ENCODE results near the gene INA. TPM values are rescaled to one million over a fixed set of nuclear protein-coding genes. Genes with fewer than 3 reads are reported as not detected.

Gene INA
- polyA plus RNA-seq, 1 experiment, result 8.5 TPM

DNA sequence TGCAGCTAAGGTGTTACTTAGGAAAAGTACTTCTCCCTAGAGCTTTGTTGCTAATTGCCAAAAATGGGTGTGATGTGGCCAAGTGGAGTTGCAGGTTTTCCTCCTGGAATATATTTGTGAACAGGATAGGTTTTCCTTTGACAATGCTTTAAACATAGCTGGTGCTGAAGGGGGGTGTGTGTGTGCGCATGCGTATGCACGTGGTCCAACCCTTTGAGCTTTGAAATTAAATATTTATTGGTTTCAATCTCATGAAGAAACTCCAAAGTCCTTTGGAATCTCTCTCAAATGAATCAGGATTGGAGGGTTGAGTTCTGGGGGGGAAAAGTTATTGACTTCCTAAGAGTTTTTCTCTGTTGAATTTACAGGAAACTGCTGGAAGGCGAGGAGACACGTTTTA is 11.1 kb downstream of the INA start:
- Histone ChIP-seq H3K36me3 (ENCODE audit: control insufficient read depth, insufficient read depth, low read length) (no peaks in the 10 kb centered on the region), H3K4me3 (ENCODE audit: low read depth, low read length) (no peak overlapping the region), H3K27me3 (ENCODE audit: control insufficient read depth, insufficient read depth, low read length) (no peaks in the 10 kb centered on the region; the same call in 1 of the 2 replicates)
- no peak for TF ChIP-seq CTCF (IDR thresholded peaks at IDR 0.05; ENCODE audit: insufficient read depth, low read depth, low read length)
- DNase-seq (ENCODE audit: low read depth), result no peak
- CTCF ChIA-PET, result no interaction called here
- POLR2A ChIA-PET, result interaction anchor here (1.2 kb wide), 1 partner anchor 44 kb away, joined by 3 read pairs; no protein-coding TSS in a partner anchor

DNA sequence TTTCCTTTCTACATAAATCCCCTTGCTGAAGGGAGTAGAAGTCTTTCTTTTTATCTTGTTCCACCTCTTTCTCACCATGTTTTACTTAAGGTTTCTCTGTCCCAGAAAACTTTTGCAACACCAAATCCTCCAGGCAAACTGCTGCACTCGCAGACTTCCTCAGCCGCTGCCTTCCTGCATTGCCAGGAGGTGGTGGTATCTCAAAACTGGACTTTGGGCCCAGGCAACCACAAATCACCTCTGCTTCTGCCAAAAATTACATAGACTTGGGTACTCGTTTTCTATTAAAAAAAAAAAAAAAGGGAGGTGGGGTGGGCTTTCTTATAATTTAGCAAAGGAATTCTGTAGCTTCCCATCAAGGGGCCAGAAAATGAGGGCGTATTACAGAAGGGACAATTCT is 14.7 kb downstream of the INA start:
- no peaks in the 10 kb centered on the region for H3K36me3 ChIP-seq (ENCODE audit: control insufficient read depth, insufficient read depth, low read length)
- TF ChIP-seq CTCF (IDR thresholded peaks at IDR 0.05; ENCODE audit: insufficient read depth, low read depth, low read length), result no peak
- no peak overlapping the region for H3K4me3 ChIP-seq (ENCODE audit: low read depth, low read length)
- ChIA-PET POLR2A (interaction anchor here (0.6 kb wide), 1 partner anchor 188 kb away, joined by 7 read pairs; no protein-coding TSS in a partner anchor), CTCF (interaction anchor here (0.9 to 1.4 kb wide), 2 partner anchors 18 to 47 kb away, joined by 3 read pairs; no protein-coding TSS in a partner anchor)
- no peaks in the 10 kb centered on the region; the same call in 1 of the 2 replicates for H3K27me3 ChIP-seq (ENCODE audit: control insufficient read depth, insufficient read depth, low read length)
- no peak for DNase-seq (ENCODE audit: low read depth)

- no peaks in the 10 kb centered on the region for H3K36me3 ChIP-seq (ENCODE audit: control insufficient read depth, insufficient read depth, low read length)
- CTCF ChIA-PET, result interaction anchor here (0.6 to 1.2 kb wide), 5 partner anchors 9 to 113 kb away, joined by 3 read pairs; no protein-coding TSS in a partner anchor
- H3K4me3 ChIP-seq (ENCODE audit: low read depth, low read length), result no peak overlapping the region
- peak; percentile 69 for DNase-seq (ENCODE audit: low read depth)
- no peaks in the 10 kb centered on the region for H3K27me3 ChIP-seq (ENCODE audit: control insufficient read depth, insufficient read depth, low read length)
- POLR2A ChIA-PET, result no interaction called here
- TF ChIP-seq CTCF (IDR thresholded peaks at IDR 0.05; ENCODE audit: insufficient read depth, low read depth, low read length), result no peak
Measured at GRCh38 chr10:103295374-103296015, 18.6 kb downstream of the INA start.

DNA sequence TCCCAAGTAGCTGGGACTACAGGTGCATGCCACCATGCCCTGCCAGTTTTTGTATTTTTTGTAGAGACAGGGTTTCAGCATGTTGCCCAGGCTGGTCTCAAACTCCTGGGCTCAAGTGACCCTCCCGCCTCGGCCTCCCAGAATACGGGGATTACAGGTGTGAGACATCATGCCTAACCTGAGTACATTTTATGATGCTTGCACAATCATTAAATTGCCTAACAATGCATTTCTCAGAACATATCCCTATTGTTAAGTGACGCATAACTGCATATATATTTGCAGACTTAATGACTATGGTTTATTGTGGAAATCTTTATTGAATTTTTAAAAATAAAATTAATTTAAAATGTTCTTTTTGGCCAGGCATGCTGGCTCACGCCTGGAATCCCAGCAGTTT is 30.7 kb downstream of the INA start:
- Histone ChIP-seq H3K36me3 (ENCODE audit: control insufficient read depth, insufficient read depth, low read length) (peaks cover 6% of the 10 kb centered on the region), H3K27me3 (ENCODE audit: control insufficient read depth, insufficient read depth, low read length) (no peaks in the 10 kb centered on the region), H3K4me3 (ENCODE audit: low read depth, low read length) (no peak overlapping the region)
- ChIA-PET CTCF (interaction anchor here (0.7 kb wide), 1 partner anchor 21 kb away, joined by 3 read pairs; no protein-coding TSS in a partner anchor), POLR2A (no interaction called here)
- DNase-seq (ENCODE audit: low read depth), result no peak
- TF ChIP-seq CTCF (IDR thresholded peaks at IDR 0.05; ENCODE audit: insufficient read depth, low read depth, low read length), result no peak

DNA sequence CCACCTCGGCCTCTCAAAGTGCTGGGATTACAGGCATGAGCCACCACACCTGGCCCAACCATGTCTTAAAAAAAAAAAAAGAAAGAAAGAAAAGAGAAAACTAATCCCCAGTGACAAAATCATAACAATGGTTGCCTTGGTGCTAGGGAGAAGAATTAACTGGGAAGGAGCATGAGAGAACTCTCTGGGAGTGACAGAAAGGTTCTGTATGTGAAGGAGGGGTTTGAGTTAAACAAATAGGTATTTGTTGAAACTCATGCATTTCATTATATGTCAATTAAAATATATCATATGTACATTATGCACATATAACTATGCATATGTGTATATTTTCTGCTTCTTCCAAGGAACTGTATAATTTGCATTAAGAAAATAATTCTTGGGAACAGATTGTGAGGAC is 33.3 kb downstream of the INA start:
- no peak overlapping the region for H3K4me3 ChIP-seq (ENCODE audit: low read depth, low read length)
- no peak for DNase-seq (ENCODE audit: low read depth)
- H3K27me3 ChIP-seq (ENCODE audit: control insufficient read depth, insufficient read depth, low read length), result no peaks in the 10 kb centered on the region
- TF ChIP-seq CTCF (IDR thresholded peaks at IDR 0.05; ENCODE audit: insufficient read depth, low read depth, low read length), result no peak
- H3K36me3 ChIP-seq (ENCODE audit: control insufficient read depth, insufficient read depth, low read length), result peaks cover 8% of the 10 kb centered on the region
- ChIA-PET CTCF (no interaction called here), POLR2A (no interaction called here)
